Naive thymus-derived CD4-positive, alpha-beta T cell (primary cell): ENCODE data around the gene NOL9. TPM values are rescaled to one million over a fixed set of nuclear protein-coding genes. Genes with fewer than 3 reads are reported as not detected.

Experiments used
- ATAC-seq: fragments of 150-1000 bp; cut with Tn5 transposase; 2 replicates; pipeline ENCODE4 v1.10.0; 2021; ENCODE audit warnings: mild to moderate bottlenecking, moderate library complexity
- CTCF ChIA-PET: fragments of 350-600 bp; sonication (Branson Sonifier 250); formaldehyde crosslinking; loops from one replicate; lab custom pipeline; 2021; ENCODE audit warnings: antibody characterized with exemption; lab: Charles Lee
- POLR2A ChIA-PET: fragments of 350-600 bp; sonication (Branson Sonifier 250); formaldehyde crosslinking; loops from one replicate; lab custom pipeline; 2021; ENCODE audit warnings: antibody characterized with exemption, inconsistent platforms; lab: Charles Lee
- DNase-seq, 9 donors: peaks; one replicate each; pipeline versions ENCODE4 v3.0.0 to v3.0.0-alpha.2; 2020 to 2022; ENCODE audit warnings: mixed read lengths in 1 of 9
- H3K27ac ChIP-seq: one replicate; pipeline ENCODE4 v1.7.0; 2013; ENCODE audit warnings: mild to moderate bottlenecking, low read depth, low read length, moderate library complexity
- H3K27me3 ChIP-seq, 2 donors: one replicate each; pipeline ENCODE4 v1.7.0; 2013; ENCODE audit warnings: low read length in 2 of 2, mild to moderate bottlenecking in 2 of 2, moderate library complexity in 2 of 2; ENCODE audit not compliant: control insufficient read depth in 2 of 2, insufficient read depth in 2 of 2
- H3K36me3 ChIP-seq, 3 experiments: 1 replicate in 2 of 3; 2 replicates in 1 of 3; pipeline ENCODE4 v1.7.0; 2013; ENCODE audit warnings: low read length in 3 of 3, mild to moderate bottlenecking in 3 of 3, moderate library complexity in 1 of 3; ENCODE audit not compliant: insufficient read depth in 3 of 3, control insufficient read depth in 2 of 3
- H3K4me1 ChIP-seq, 2 donors: one replicate each; pipeline ENCODE4 v1.7.0; 2013; ENCODE audit warnings: low read length in 2 of 2, mild to moderate bottlenecking in 2 of 2, moderate library complexity in 1 of 2; ENCODE audit not compliant: control insufficient read depth in 2 of 2, insufficient read depth in 2 of 2
- H3K4me3 ChIP-seq: 2 replicates; pipeline ENCODE4 v1.7.0; 2013; ENCODE audit warnings: mild to moderate bottlenecking, low read length
- H3K9me3 ChIP-seq, 3 experiments: 1 replicate in 2 of 3; 2 replicates in 1 of 3; pipeline ENCODE4 v1.7.0; 2013; ENCODE audit warnings: low read length in 3 of 3; ENCODE audit not compliant: control insufficient read depth in 2 of 3
- H3K27ac Mint-ChIP-seq, 9 donors: one replicate each; pipeline ENCODE4 v1.8.0; 2020 to 2022; ENCODE audit warnings: mixed read lengths in 9 of 9, mild to moderate bottlenecking in 8 of 9, moderate library complexity in 5 of 9, inconsistent platforms in 2 of 9
- H3K27me3 Mint-ChIP-seq, 5 donors: one replicate each; pipeline ENCODE4 v1.8.0; 2021 to 2022; ENCODE audit warnings: mixed read lengths in 5 of 5, mild to moderate bottlenecking in 1 of 5
- H3K36me3 Mint-ChIP-seq, 5 donors: one replicate each; pipeline ENCODE4 v1.8.0; 2020 to 2022; ENCODE audit warnings: mixed read lengths in 5 of 5, mild to moderate bottlenecking in 3 of 5, inconsistent platforms in 1 of 5
- H3K4me1 Mint-ChIP-seq, 7 donors: one replicate each; pipeline ENCODE4 v1.8.0; 2020 to 2022; ENCODE audit warnings: mixed read lengths in 7 of 7, mild to moderate bottlenecking in 3 of 7, inconsistent platforms in 1 of 7
- H3K4me3 Mint-ChIP-seq, 10 donors: one replicate each; pipeline ENCODE4 v1.8.0; 2020 to 2022; ENCODE audit warnings: mild to moderate bottlenecking in 10 of 10, mixed read lengths in 10 of 10, moderate library complexity in 6 of 10, inconsistent platforms in 2 of 10
- H3K9me3 Mint-ChIP-seq, 11 donors: one replicate each; pipeline ENCODE4 v1.8.0; 2020 to 2022; ENCODE audit warnings: mixed read lengths in 11 of 11, mild to moderate bottlenecking in 4 of 11, inconsistent platforms in 1 of 11, moderate library complexity in 1 of 11
- intact Hi-C, 2 donors: fragments of 100-400 bp; cut with micrococcal nuclease; formaldehyde crosslinking; loops; one replicate each; pipeline ENCODE4 v1.15.1; 2023
- polyA plus RNA-seq, 2 donors: library from polyadenylated mRNA; unstranded; fragments of 300-500 nt; fragmentation: Illumina TruSeq; gene quantifications; one replicate each; pipeline ENCODE4 v1.2.3, GENCODE V29; 2021
- total RNA-seq, 6 experiments: library from RNA in 5 of 6; stranded (reverse) in 5 of 6; gene quantifications; 1 replicate in 5 of 6; 2 replicates in 1 of 6; pipeline ENCODE4 v1.2.3 and lab custom pipeline; 2021 to 2026

Gene NOL9
- total and polyA plus RNA-seq, 7 experiments from 2014 or later, result 13.4 to 80.6 (median 57.4) TPM

GRCh38 chr1:6530504-6531160 is 23.7 kb downstream of the NOL9 start:
- intact Hi-C loops, result no loop called here
- no peaks in the 10 kb centered on the region for H3K27me3 ChIP-seq
- CTCF ChIA-PET, result no interaction called here
- ATAC-seq, result no peak
- H3K4me3 ChIP-seq, result no peak overlapping the region
- peaks cover 10 to 57% (median 22%) of the 10 kb centered on the region in 5 donors for H3K36me3 Mint-ChIP-seq
- H3K9me3 Mint-ChIP-seq, result no peaks in the 10 kb centered on the region
- no peak overlapping the region for H3K27ac ChIP-seq
- POLR2A ChIA-PET, result no interaction called here
- no peaks in the 10 kb centered on the region for H3K4me1 ChIP-seq
- H3K36me3 ChIP-seq, result peaks cover 18 to 87% (median 35%) of the 10 kb centered on the region in 3 experiments
- no peak overlapping the region for H3K4me3 Mint-ChIP-seq
- H3K27me3 Mint-ChIP-seq, result no peaks in the 10 kb centered on the region
- DNase-seq, result no peak
- H3K9me3 ChIP-seq, result no peaks in the 10 kb centered on the region
- peaks cover 0 to 11% (median 6%) of the 10 kb centered on the region in 7 donors for H3K4me1 Mint-ChIP-seq
- no peak overlapping the region for H3K27ac Mint-ChIP-seq

- Mint-ChIP-seq H3K4me1 (peaks cover 0 to 15% (median 4%) of the 10 kb centered on the region in 7 donors), H3K4me3 (no peak overlapping the region), H3K27me3 (no peaks in the 10 kb centered on the region), H3K27ac (peak overlapping the region in 1 of 9 donors; percentile 38), H3K9me3 (no peaks in the 10 kb centered on the region), H3K36me3 (peaks cover 10 to 51% (median 33%) of the 10 kb centered on the region in 5 donors)
- POLR2A ChIA-PET, result interaction anchor here (1.0 kb wide), 2 partner anchors 16 to 68 kb away, joined by 3 read pairs; no protein-coding TSS in a partner anchor
- DNase-seq (no peak), ATAC-seq (no peak)
- Histone ChIP-seq H3K27ac (no peak overlapping the region), H3K36me3 (peaks cover 18 to 77% (median 32%) of the 10 kb centered on the region in 3 experiments), H3K4me1 (no peaks in the 10 kb centered on the region), H3K9me3 (no peaks in the 10 kb centered on the region), H3K27me3 (no peaks in the 10 kb centered on the region), H3K4me3 (no peak overlapping the region)
- intact Hi-C loops, result no loop called here
- CTCF ChIA-PET, result interaction anchor here (0.7 to 1.3 kb wide), 4 partner anchors 9 to 118 kb away, joined by 3 to 5 read pairs (median 3); no protein-coding TSS in a partner anchor
Observed at GRCh38 chr1:6528492-6528891, 25.8 kb downstream of the NOL9 start.

GRCh38 chr1:6526316-6526715 is 28.0 kb downstream of the NOL9 start:
- intact Hi-C loops, result no loop called here
- DNase-seq (no peak), ATAC-seq (no peak)
- ChIA-PET POLR2A (no interaction called here), CTCF (interaction anchor here (1.4 kb wide), 1 partner anchor 27 kb away, joined by 4 read pairs; no protein-coding TSS in a partner anchor)
- H3K4me1 Mint-ChIP-seq, result peaks cover 0 to 11% (median 5%) of the 10 kb centered on the region in 7 donors
- Histone ChIP-seq H3K4me3 (no peak overlapping the region), H3K27ac (no peak overlapping the region), H3K9me3 (no peaks in the 10 kb centered on the region), H3K36me3 (peaks cover 6 to 56% (median 10%) of the 10 kb centered on the region in 3 experiments), H3K27me3 (no peaks in the 10 kb centered on the region), H3K4me1 (no peaks in the 10 kb centered on the region)
- peak overlapping the region in 2 of 9 donors; percentile 16 to 21 for H3K27ac Mint-ChIP-seq
- H3K27me3 Mint-ChIP-seq, result no peaks in the 10 kb centered on the region
- H3K36me3 Mint-ChIP-seq, result peaks cover 6 to 32% (median 21%) of the 10 kb centered on the region in 5 donors
- H3K9me3 Mint-ChIP-seq, result no peaks in the 10 kb centered on the region
- H3K4me3 Mint-ChIP-seq, result no peak overlapping the region

- CTCF ChIA-PET, result interaction anchor here (0.6 to 1.7 kb wide), 3 partner anchors 29 to 146 kb away, joined by 3 to 6 read pairs (median 3); partner anchors contain the start of gene NOL9
- ATAC-seq (no peak), DNase-seq (no peak)
- H3K9me3 Mint-ChIP-seq, result no peaks in the 10 kb centered on the region
- no peak overlapping the region for H3K27ac ChIP-seq
- peaks cover 6 to 24% (median 19%) of the 10 kb centered on the region in 5 donors for H3K36me3 Mint-ChIP-seq
- H3K4me3 ChIP-seq, result no peak overlapping the region
- POLR2A ChIA-PET, result no interaction called here
- peaks cover 2 to 40% (median 10%) of the 10 kb centered on the region in 3 experiments for H3K36me3 ChIP-seq
- intact Hi-C loops, result loop anchor here in 1 of 2 donors (1.0 kb wide), 1 partner anchor 37 kb away; no protein-coding TSS in a partner anchor
- H3K4me1 Mint-ChIP-seq, result peaks cover 0 to 11% (median 5%) of the 10 kb centered on the region in 7 donors
- H3K4me1 ChIP-seq, result no peaks in the 10 kb centered on the region
- H3K9me3 ChIP-seq, result no peaks in the 10 kb centered on the region
- no peak overlapping the region for H3K4me3 Mint-ChIP-seq
- H3K27me3 Mint-ChIP-seq, result no peaks in the 10 kb centered on the region
- H3K27me3 ChIP-seq, result no peaks in the 10 kb centered on the region
- H3K27ac Mint-ChIP-seq, result peak overlapping the region in 6 of 9 donors; percentile 14 to 84 (median 48)
Observed at GRCh38 chr1:6523566-6523965, 30.7 kb downstream of the NOL9 start.

- ChIA-PET POLR2A (interaction anchor here (0.8 to 1.2 kb wide), 2 partner anchors 31 to 33 kb away, joined by 4 to 5 read pairs; partner anchors contain the start of gene NOL9), CTCF (interaction anchor here (1.0 kb wide), 1 partner anchor 32 kb away, joined by 3 read pairs; the partner anchor contains the start of gene NOL9)
- Histone ChIP-seq H3K4me3 (no peak overlapping the region), H3K36me3 (peaks cover 0 to 27% (median 0%) of the 10 kb centered on the region in 3 experiments), H3K27me3 (no peaks in the 10 kb centered on the region), H3K4me1 (no peaks in the 10 kb centered on the region), H3K9me3 (no peaks in the 10 kb centered on the region), H3K27ac (no peak overlapping the region)
- peak overlapping the region in 5 of 9 donors; percentile 15 to 78 (median 53) for H3K27ac Mint-ChIP-seq
- peaks cover 0 to 8% (median 4%) of the 10 kb centered on the region in 7 donors for H3K4me1 Mint-ChIP-seq
- ATAC-seq, result no peak
- no peak for DNase-seq
- H3K36me3 Mint-ChIP-seq, result peaks cover 0 to 15% (median 10%) of the 10 kb centered on the region in 5 donors
- H3K4me3 Mint-ChIP-seq, result no peak overlapping the region
- intact Hi-C loops, result no loop called here
- no peaks in the 10 kb centered on the region for H3K27me3 Mint-ChIP-seq
- H3K9me3 Mint-ChIP-seq, result no peaks in the 10 kb centered on the region
Observed at GRCh38 chr1:6521536-6521935, 32.8 kb downstream of the NOL9 start.

GRCh38 chr1:6519935-6520671 is 34.2 kb downstream of the NOL9 start:
- no peak overlapping the region for H3K4me3 ChIP-seq
- no peaks in the 10 kb centered on the region for H3K27me3 ChIP-seq
- peak overlapping the region in 5 of 9 donors; percentile 15 to 67 (median 32) for H3K27ac Mint-ChIP-seq
- no peak overlapping the region for H3K27ac ChIP-seq
- DNase-seq (no peak), ATAC-seq (no peak)
- H3K9me3 ChIP-seq, result no peaks in the 10 kb centered on the region
- no peaks in the 10 kb centered on the region for H3K27me3 Mint-ChIP-seq
- no peaks in the 10 kb centered on the region for H3K9me3 Mint-ChIP-seq
- H3K4me1 ChIP-seq, result no peaks in the 10 kb centered on the region
- H3K36me3 Mint-ChIP-seq, result peaks cover 0 to 8% (median 3%) of the 10 kb centered on the region in 5 donors
- H3K4me3 Mint-ChIP-seq, result no peak overlapping the region
- intact Hi-C loops, result no loop called here
- H3K36me3 ChIP-seq, result peaks cover 0 to 12% (median 0%) of the 10 kb centered on the region in 3 experiments
- CTCF ChIA-PET, result interaction anchor here (1.1 kb wide), 1 partner anchor 126 kb away, joined by 3 read pairs; no protein-coding TSS in a partner anchor
- POLR2A ChIA-PET, result no interaction called here
- H3K4me1 Mint-ChIP-seq, result peaks cover 0 to 8% (median 4%) of the 10 kb centered on the region in 7 donors
